Fibroblast of villous mesenchyme (primary cell): ENCODE data around the gene SLC2A9. TPM values are rescaled to one million over a fixed set of nuclear protein-coding genes. Genes with fewer than 3 reads are reported as not detected.
"Not testable (repeated sequence)": the region's sequence is repeated elsewhere in the genome, so short reads cannot be mapped to it uniquely, and the experiment has no call there.

Source experiments
- DNase-seq: peaks from one replicate; pipeline ENCODE4 v3.0.0-alpha.2; 2010; ENCODE audit warnings: low read depth
- H3K4me3 ChIP-seq: 2 replicates; pipeline ENCODE4 v1.5.1; 2011; ENCODE audit warnings: low read depth, mild to moderate bottlenecking, low read length
- total RNA-seq: library from RNA; depleted of rRNA; stranded (reverse); fragments of >200 nt; gene quantifications from 2 replicates; pipeline ENCODE4 v1.2.3, GENCODE V29; 2012
- TF ChIP-seq, protein P1 (sequence below): IDR thresholded peaks from 2 replicates; pipeline ENCODE4 v1.5.1; 2012; ENCODE audit warnings: low read depth, mild to moderate bottlenecking, low read length; ENCODE audit not compliant: insufficient read depth

SLC2A9 gene
- total RNA-seq, 1 donor: 0.43 TPM

DNA sequence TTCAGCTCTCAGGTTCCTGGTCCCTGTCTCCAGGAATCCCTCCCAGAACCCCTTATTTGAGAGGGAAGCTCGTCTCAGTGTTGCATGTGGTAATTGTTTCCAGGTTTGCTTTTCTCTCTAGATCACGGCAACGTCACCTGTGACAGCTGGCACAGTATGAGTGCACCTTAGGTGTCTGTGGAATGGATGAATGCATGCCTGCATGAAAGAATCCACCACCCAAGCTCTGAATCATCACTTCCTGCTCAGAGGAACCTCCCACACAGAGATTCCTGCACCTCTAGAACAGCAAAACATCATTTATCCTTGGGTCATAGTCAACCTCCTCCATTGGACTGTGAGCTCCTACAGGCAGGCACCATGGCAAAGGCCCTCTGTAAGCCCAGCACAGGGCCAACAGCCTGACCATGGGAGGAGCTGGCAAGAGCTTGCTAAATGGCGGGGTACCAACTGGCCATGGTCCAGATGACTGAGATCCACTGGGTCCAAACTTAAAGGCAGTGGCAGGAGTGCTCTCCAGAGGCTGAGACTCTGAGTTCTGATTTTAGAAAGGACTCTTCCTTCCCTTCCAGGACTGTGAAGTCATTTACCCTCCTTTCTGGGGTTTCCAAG, 116.2 kb downstream of the SLC2A9 start:
- H3K4me3 ChIP-seq: no peak overlapping the region
- DNase-seq: no peak
- TF ChIP-seq, protein P1, sequence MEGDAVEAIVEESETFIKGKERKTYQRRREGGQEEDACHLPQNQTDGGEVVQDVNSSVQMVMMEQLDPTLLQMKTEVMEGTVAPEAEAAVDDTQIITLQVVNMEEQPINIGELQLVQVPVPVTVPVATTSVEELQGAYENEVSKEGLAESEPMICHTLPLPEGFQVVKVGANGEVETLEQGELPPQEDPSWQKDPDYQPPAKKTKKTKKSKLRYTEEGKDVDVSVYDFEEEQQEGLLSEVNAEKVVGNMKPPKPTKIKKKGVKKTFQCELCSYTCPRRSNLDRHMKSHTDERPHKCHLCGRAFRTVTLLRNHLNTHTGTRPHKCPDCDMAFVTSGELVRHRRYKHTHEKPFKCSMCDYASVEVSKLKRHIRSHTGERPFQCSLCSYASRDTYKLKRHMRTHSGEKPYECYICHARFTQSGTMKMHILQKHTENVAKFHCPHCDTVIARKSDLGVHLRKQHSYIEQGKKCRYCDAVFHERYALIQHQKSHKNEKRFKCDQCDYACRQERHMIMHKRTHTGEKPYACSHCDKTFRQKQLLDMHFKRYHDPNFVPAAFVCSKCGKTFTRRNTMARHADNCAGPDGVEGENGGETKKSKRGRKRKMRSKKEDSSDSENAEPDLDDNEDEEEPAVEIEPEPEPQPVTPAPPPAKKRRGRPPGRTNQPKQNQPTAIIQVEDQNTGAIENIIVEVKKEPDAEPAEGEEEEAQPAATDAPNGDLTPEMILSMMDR: no peak

DNA sequence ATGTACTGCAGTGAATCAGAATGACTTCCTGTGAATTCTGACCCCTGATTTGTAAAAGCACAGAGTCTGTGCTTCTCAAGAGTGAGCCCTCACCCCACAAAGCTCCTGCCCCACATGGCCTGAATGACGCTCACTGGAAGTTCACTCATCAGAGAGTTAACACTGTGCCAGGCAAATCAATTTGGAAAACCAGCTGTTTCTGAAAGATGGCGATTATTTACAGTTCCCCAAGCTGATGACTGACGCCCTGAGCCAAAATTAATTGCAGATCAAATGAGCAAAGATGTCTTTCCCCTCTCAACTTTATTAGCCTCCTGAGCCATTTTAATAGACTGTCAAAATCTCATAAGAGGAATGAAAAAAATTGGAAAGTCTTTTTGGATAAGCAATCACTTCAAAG, 118.0 kb downstream of the SLC2A9 start:
- no peak for DNase-seq
- TF ChIP-seq, protein P1: no peak
- H3K4me3 ChIP-seq: no peak overlapping the region

DNA sequence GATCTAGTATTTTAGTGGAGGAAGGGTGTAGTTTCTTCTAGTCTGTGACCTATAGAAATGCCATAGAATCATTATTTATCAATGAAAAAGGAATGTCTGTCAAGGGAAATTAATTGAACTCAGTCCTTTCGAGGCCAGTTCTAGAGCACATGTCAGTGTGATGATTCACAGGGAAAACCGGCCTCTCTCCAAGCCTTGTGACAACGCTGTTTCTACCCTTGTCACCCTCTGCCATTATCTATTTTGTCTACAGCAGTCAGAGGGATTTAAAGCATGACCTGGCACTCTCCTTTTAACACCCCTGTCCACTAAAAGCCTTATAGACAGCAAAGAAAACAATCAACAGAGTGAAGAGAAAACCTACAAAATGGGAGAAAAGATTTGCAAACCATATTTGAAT, 120.0 kb downstream of the SLC2A9 start:
- H3K4me3 ChIP-seq: no peak overlapping the region
- TF ChIP-seq, protein P1: no peak
- DNase-seq: no peak

DNA sequence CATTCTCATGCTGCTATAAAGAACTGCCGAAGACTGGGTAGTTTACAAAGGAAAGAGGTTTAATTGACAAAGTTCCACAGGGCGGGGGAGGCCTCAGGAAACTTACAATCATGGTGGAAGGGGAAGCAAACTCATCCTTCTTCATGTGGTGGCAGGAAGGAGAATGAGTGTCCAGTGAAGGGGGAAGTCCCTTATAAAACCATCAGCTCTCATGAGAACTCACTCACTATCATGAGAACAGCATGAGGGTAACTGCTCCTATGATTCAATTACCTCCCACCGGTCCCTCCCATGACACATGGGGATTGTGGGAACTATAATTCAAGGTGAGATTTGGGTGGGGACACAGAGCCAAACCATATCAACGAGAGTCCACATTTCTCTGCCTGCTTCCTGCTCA, 120.7 kb downstream of the SLC2A9 start:
- H3K4me3 ChIP-seq, DNase-seq: not testable (repeated sequence)

DNA sequence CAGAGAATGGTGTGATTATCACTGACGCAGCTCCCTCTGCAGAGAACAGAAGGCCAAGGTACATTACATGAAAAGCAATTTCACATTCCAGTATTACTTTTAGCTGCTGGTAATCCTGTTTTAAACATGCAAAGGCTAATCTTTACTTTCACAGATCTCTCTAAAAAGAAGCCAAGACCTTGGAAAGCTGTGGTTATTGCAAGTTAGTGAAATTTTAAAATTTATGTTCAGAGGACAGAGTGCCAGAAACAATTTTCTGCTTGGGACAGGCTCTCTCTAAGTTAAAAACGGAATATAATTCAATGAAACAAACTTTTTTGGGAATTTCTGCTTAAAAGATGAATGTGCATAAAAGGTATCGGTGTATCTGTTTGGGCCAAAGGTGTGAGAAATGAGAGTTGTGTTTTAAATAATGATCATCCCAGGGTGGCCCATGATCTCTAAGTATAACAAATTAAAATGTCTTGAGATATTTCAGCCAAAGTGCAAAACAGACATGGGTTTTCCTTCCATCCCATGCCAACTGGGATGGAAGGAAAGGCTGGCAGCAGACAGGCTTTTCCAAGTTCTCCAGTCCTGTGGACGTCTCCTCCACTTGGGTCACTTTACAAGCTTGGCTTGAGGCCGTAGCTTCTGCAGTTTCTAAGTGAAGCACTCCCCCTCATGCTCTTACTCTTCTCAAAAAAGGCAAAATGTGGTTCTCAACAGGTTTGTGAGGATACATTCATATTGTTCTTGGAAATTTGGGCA, 121.8 kb downstream of the SLC2A9 start:
- no peak for DNase-seq
- TF ChIP-seq, protein P1: no peak
- H3K4me3 ChIP-seq: no peak overlapping the region

DNA sequence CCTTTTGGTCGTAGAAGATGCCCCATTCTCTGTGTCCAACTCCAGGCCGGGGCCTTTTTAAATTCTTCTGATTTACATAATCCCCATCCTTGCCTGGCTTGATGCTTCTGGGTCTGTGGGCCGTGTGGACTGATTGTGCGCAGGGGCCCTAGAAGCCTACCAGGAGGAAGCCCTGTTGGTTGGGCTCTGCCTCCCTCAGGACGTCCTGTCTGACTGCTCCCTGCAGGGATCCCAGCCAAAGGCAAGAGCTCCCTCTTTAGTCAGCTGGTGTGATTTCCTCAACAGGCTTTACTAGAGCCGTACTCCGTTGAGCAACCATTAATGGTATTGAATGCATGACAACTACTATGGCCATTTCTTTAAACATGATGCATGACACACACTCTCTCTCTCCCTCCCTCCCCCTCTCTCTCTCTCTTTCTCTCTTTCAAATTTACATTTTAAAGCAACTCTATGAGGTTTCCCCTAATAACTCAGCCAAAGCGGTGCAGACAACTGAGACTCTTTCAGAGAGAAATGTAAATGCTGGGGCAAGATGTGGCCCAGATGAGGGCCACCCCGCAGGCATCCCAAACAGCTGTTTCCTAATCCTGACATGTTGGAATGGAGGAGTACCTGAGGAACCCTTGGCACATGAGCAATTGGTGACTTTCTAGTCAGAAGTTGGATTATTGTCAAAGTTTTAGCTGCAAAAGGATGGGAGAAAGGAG, 122.5 kb downstream of the SLC2A9 start:
- no peak overlapping the region for H3K4me3 ChIP-seq
- DNase-seq: peak; percentile 6
- TF ChIP-seq, protein P1: peak; percentile 8

DNA sequence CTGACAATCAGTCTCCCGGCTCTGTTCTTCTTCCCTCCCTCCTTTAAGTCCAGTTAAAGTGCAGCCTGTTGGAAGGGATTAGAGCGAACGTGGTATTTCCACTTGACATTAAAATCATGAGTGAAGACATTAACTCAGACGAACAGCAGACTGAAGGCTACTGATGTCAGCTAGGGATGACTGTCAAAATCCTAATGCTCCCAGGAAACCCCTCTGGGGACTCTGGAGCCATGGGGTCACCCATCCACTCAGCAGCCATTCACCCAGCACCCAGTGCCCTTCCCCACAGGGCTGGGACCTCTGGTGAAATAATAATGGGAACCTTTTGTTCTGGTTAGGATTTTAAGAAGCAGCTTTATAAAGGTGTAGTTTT, 126.0 kb downstream of the SLC2A9 start:
- no peak for DNase-seq
- no peak overlapping the region for H3K4me3 ChIP-seq
- TF ChIP-seq, protein P1: no peak
